Amygdala (tissue), 56 donors: ENCODE measurements around the gene ATPAF1.
"Not testable (repeated sequence)": the region's sequence is repeated elsewhere in the genome, so short reads cannot be mapped to it uniquely, and the experiment has no call there.

ENCODE experiments used
- DNase-seq, 56 donors: peaks; one replicate each; lab custom pipeline; 2025; lab: John Stamatoyannopoulos, UW

ATPAF1 gene

GRCh38 chr1:46682064-46682463, 13.9 kb upstream of the ATPAF1 start:
- DNase-seq, result no peak

DNA sequence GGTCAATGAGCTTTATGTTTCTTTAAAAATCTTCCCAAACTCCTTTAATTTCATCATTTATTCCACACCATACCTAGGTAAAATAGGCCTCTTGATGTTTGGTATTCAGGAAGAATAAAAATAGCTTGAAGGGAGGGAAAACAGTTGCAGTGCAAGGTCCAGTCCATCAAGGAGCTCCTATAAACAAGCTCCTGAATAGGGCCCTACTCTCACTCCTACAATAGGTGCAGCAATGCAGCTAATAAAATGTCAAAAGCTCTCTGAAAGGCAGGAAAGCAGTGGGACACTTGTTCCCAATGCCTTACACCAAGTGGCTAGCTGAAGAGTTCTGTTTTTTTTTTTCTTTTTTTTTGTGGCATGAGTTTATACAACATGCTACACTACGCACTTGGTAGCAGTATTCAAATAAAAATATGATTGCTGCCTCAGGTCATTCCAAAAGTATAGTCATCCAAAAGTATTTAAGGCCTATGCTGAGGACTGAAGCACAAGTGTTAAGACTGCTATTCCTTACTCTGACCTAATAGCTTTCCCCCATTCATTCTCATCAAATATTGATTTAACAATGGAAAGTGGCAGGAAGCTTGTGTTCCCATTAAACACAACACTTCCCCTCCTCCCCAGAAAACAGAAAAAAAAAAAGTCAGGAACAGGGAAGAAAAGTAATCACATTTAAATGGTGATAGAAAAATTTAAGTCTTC, 13.3 kb upstream of the ATPAF1 start:
- no peak for DNase-seq

GRCh38 chr1:46679789-46680573, 11.8 kb upstream of the ATPAF1 start:
- no peak for DNase-seq

GRCh38 chr1:46677339-46677738, 9.2 kb upstream of the ATPAF1 start:
- no peak for DNase-seq

GRCh38 chr1:46676531-46676930, 8.4 kb upstream of the ATPAF1 start:
- DNase-seq, result no peak

DNA sequence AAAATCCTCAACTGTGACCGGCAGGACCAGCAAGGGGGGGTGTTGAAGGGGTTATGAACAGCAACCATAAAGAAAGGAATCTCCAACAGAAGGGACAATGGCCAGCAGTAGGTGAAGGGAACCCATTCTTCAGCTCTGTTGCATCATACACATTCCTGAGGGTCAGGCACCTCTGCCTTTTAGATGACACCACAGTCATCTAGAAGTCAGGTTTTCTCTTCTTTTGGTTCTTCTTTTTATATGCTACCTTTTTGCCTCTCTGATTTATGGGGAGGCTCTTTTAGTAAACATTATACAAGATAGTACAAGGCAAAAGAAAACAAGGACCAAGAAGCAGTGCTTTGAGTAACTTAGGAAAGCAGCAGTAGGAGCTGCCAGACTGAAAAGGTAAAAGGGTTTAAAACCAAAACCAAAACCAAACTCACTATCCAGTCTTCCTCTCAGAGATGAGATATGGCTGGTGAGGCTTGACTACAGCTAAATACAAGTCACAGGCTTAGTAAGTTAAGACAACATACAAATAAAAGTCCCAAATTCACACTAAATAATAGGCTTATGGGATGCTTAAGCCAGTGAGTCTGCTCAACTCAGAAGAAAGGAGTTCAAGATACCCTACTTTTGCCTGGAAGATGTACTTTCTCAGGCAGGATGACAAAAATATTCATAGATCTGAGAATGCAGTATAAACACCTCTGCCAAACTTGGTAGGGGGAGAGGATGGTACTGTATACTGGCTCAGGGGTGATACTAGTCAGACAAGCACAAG, 7.6 kb upstream of the ATPAF1 start:
- no peak for DNase-seq

DNA sequence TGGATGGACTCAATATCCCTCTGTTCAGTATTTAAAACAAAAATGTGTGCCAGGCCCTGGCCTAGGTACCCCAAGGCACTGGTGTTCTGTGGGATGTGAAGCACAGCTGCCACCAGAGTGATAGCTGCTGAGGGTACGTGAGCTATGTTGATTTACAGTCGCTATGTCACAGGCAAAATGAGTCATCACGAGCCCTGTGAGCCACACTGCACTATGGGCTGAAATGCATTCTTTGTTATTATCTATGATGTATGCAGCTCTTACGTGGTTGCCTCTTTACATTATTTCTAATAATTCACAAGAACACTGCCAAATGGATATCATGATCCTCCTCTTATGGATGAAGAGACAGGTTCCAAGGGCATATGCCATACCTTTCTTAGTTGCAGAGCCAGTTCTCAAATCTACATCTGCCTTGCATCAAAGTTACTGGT, 5.6 kb upstream of the ATPAF1 start:
- DNase-seq, result no peak

DNA sequence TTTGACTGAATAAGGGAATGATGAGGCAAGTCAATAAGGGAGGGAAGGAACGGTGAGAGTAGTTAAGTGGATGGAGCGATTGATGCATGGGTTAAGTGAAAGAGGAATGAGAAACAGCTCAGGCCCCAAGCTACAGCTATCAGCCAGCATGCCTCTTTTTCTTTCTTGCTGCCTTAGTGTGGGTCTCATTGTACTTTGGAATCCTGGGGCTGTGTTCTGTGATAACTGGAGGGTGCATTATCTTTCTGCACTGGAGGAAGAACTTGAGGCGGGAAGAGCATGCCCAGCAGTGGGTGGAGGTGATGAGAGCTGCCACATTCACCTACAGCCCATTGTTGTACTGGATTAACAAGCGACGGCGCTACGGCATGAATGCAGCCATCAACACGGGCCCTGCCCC, 4.5 kb upstream of the ATPAF1 start:
- no peak for DNase-seq

GRCh38 chr1:46671554-46671953, 3.4 kb upstream of the ATPAF1 start, which contains the start of gene TEX38:
TSS of gene TEX38 (plus strand) at chr1:46671854. CDS start at chr1:46671935, 81 bp downstream.
- no peak for DNase-seq

DNA sequence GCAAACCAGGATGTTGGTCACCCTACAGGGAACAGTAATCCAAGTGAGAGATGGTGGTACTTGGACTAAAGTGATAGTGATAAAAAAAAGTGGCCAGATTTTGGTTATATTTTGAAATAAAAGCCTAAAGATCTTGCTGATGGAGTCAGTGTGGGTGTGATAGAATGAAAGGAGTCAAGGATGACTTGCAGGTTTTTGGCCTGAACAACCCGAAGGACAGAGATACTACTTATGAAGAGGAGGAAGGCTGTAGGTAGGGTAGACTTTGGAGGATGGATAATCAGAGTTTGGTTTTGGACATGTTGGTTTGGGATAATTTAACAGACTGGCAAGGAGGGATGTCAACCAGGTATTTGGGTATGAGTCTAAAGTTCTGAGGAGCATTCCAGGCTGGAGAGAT, 2.0 kb upstream of the ATPAF1 start:
- no peak for DNase-seq

DNA sequence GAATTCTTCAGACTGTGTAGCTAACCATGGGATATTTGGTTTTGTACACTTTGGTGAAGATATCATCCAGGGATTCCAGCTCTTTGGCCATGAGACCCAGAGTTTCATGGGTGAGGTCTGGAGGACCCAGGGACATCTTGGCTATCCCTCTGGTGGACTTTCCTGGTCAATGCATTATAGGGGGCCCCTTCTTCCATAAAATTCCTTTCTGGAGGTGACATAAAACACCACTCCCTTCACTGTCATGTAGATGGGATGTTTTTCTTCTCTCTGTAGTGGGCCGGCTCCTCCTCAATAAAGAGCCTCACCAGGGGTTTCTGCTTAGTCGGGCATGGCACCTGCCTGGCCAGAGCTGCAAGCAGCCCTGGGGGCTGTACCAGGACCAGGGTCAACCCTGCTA, 2.2 kb downstream of the ATPAF1 start:
- no peak for DNase-seq

- DNase-seq, result not testable (repeated sequence)
These were observed 5.2 kb downstream of the ATPAF1 start for GRCh38 chr1:46662919-46663318.

DNA sequence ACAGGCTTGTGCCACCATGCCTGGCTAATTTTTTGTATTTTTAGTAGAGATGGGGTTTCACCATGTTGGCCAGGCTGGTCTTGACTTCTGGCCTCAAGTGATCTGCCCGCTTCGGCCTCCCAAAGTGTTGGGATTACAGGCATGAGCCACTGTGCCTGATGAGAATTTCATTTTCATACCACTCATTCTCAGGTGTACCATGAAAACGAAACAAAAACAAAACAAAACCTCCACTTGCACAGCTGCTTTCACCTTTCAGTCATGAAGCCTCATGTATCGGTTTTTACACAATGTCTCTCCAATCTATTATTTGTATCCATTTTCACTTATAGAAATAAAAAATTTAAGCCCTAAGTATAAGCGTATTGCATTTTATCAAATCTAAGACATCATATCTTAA, 8.0 kb downstream of the ATPAF1 start:
- not testable (repeated sequence) for DNase-seq

DNA sequence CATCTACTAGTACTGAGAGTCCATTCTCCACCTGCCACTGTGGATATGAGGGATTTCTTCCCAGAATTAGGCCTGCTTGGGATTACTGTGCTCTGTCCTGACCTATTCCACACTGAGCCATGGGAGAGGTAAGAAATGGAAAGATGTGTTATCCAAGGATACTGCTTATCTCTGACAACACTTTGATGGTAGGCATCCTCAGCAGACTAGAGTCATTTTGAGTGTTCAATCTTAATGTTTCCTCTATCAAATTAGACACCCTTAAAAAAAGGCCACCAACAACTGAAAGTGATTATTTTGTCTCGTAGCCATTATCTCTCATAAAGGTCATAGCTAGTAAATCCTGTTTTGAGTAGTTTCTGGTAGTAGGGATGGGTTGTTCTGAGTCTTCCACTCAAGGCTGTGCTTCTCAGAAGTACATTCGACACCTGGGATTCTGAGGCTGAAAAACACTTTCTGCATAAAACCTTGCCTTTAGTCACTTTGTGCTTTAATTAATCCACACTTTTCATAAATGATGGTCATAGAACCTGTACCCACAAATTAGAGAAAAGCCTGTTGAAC, 8.8 kb downstream of the ATPAF1 start:
- no peak for DNase-seq

GRCh38 chr1:46657775-46658174, 10.4 kb downstream of the ATPAF1 start:
- no peak for DNase-seq

- no peak for DNase-seq
These were observed 11.5 kb downstream of the ATPAF1 start for GRCh38 chr1:46656643-46657042.

- no peak for DNase-seq
These were observed 12.3 kb downstream of the ATPAF1 start for GRCh38 chr1:46655848-46656247.

GRCh38 chr1:46654698-46655097, 13.5 kb downstream of the ATPAF1 start:
- not testable (repeated sequence) for DNase-seq

DNA sequence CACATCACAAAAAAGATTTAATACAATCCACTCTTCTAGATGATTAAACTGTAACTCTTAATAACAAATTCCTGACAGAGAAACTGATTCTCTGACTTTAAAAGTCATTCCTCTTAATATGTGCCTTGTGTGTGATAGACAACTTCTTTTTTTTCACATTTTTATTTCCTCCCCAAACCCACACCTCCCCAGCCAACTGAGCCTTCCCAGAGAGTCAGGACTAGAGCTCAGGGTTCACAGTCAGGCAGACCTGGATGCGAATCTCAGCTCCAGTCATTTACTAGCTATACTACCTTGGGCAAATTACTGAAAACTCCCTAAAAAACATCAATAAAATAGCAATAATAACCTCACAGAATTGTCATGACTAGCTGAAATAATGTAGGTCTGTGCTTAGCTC, 14.2 kb downstream of the ATPAF1 start:
- DNase-seq, result no peak

DNA sequence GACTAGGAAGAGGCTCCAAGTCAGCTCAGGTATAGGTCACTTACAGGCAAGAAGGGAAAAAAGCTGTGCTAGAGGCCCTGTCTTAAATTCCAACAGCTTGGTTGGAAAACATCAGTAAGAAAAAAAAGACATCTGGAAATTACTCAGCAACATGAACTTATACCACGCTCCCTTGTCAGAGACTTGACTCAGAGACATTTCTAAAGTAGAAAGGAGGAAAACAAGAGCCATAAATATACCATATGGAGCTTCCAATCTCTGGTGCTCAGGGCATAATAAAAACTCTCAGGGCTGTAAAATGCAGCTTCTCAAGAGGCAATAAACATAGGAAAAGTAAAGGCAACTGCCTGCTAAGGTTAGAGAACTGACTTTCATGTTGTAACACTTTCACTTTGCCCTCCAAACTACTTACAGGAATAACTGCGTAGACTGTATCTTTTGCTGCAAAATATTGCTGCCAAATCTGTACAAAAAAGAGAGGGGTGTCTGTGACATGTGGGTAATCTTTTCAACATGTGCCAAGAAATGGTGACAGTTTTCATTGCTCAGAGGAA, 14.7 kb downstream of the ATPAF1 start:
- DNase-seq, result no peak
